HG03432 (cell line): Measurements from ENCODE around the gene ADSS1.

Experiments
- ATAC-seq: cut with Tn5 transposase; IDR thresholded peaks from one replicate; pipeline ENCODE4 v1.9.1; 2021; ENCODE audit warnings: mild to moderate bottlenecking, moderate library complexity; ENCODE audit not compliant: unreplicated experiment

ADSS1 gene

DNA sequence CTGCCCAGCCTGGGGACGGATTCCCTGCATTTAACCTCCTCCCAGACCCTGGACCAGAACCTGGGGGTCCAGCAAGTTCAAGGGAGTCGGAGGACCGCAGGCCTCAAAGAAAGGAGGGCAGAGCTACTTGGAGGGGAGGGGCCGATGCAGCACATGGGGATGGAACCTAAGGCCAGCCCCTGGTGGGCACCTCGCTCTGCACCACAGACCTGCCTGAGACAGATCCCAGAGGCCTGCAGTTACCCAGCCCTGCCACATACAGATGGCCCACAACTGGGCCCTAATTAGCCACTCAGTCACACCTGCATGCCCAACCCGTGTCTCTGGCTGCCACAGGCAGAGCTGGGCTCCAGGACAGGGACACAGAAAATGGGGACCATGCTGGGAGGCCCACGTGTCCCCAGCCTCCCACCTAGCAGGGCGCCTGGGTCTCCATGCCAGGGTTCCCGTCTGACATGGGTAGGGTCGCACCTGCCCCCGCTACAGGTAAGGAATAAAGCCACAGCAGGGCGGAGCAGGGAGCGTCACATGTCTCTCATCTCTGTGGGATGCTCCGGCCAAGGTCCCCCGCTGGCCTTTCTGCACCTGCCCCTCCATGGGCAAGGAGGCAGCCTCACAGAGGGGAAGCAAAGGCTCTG lies 54.8 kb downstream of the ADSS1 start:
- no peak for ATAC-seq

DNA sequence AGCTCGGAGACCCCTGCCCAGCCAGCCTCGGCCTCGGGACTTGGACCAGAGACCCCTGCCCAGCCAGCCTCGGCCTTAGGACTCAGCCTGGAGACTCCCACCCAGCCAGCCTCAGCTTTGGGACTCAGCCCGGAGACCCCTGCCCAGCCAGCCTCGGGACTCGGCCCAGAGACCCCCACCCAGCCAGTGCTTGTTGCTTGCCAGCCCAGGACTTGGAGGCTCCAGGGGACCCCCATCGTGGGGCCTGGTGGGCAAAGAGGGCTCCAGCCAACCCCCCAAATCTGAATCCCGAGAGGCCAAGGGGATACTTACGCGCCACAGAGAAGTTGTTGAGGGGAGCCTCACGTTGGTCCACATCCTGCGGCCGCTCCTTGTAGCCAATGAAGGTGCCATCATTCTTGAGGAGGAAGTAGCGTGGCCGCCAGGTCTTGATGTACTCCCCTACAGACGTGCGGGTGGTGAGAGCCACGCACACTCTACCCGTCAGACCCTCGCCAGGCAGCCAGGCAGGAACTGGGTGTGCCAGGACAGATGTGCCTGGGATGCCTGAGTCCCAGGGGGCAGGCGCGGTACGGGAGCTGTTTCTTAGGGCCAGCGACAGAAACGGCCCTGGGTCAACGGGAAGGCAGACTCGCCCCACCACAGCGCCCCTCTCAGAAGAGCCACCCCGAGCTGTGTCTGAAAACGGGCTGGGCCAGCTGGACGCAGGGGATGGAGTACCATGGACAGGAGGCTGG lies 55.9 kb downstream of the ADSS1 start:
- ATAC-seq, result no peak

DNA sequence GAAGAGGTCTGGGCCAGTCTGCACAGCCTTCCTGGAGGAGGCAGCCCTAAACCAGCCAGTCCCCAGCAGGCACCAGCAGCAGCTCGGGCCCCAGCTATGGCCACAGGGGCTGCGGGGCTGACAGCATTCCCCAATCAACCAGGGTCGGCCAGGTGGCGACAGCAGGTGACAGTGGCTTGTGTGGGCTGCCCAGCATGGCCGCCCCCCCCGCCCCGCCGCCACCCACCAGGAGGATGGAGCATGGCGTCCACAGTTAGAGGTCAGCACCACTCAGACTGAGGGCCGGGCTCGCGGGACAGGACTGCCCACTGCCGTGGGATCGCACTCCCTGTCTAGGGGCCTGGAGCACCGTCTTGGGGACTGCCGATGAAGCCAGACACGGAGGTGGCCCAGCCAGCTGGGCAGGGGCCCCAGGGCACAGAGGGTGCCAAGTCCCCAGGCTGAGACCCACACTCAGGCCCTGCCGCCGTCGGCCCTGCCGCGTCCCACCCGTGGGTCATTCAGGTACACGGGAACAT lies 56.5 kb downstream of the ADSS1 start:
- ATAC-seq, result no peak

DNA sequence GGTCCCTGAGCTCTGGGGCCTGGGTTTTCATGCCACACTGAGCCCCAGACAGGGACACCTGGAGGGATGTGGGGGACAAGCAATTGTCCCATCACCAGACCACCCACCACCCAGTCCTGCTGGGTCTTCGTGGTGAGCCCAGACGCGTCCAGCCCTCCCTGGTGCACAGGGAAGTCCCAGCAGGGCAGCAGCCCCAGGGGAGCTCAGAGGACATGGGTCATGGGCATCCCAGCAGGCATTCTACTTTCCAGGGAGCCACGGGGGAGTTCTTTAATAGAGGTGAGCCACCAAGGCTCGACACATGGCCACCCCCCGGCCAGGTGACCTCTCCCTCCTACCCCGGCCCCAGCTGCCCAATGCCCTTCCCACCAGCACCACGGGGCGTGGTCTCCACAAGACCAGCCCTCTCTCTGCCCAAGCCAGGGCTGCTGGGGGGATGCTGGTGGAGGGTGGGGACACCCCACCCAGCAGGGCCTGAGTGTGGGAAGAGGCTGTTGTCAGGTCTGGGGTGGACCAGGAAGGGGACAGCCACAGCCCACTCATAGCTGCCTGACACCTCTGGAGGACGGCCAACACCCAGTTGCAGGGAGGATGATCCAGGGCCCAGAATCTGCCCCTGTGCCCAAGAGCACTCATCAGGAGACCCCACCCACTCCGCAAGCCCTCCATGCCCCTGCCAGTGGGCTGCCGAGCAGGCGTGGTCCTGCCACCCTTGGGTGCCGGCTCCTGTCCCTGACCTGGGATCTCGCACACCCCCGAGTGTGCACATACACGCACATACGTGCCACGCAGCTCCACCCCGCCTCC lies 57.4 kb downstream of the ADSS1 start:
- no peak for ATAC-seq

DNA sequence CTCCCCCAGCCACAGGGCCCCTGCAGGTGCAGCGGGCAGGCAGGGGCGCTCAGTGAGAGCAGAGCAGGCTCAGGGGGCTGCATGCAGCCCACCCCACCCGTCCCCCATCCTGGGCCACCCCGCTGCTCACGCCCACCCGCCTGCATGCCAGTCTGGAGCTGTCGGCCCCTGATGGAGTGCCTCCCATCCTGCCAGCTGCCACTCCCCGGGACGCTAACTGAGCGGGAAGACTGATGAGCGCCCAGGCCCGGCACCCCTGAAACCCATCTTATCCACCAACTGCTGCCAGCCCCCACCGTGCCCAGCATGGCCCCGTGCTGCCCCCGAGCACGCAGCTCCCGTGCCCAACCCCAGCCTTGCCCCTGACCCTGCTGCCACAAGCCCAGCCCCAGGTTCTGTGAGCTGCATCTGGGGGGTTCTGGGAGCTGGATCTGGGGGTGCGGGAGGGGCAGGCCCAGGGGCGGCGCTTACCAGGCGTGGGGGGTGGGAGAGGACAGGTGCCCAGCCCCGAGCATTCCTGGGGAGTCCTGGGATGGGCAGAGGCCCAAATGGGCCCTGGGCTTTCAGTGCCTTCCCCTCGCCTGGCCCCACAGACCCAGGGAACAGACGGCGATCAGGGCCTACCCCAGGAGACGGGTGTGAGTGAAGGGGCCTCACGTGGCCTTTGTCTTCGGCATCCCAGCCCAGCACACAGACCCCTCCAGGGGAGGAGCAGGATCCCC lies 58.2 kb downstream of the ADSS1 start:
- no peak for ATAC-seq

DNA sequence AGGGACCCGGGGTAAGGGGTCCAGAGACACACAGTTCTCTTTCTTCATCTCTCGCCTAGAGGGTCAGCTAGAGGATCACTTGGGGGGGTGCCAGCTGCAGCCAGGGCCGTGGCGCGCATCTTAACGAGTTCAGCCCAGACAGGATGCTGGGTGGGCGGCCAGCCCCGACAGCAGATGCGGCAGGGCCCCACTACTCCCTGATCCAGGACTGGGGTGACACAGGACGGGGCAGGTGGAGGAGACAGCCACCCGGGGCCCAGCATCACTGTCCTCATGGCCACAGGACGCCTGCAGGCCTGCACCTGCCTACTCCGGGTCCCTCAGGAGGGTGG lies 58.7 kb downstream of the ADSS1 start:
- no peak for ATAC-seq

DNA sequence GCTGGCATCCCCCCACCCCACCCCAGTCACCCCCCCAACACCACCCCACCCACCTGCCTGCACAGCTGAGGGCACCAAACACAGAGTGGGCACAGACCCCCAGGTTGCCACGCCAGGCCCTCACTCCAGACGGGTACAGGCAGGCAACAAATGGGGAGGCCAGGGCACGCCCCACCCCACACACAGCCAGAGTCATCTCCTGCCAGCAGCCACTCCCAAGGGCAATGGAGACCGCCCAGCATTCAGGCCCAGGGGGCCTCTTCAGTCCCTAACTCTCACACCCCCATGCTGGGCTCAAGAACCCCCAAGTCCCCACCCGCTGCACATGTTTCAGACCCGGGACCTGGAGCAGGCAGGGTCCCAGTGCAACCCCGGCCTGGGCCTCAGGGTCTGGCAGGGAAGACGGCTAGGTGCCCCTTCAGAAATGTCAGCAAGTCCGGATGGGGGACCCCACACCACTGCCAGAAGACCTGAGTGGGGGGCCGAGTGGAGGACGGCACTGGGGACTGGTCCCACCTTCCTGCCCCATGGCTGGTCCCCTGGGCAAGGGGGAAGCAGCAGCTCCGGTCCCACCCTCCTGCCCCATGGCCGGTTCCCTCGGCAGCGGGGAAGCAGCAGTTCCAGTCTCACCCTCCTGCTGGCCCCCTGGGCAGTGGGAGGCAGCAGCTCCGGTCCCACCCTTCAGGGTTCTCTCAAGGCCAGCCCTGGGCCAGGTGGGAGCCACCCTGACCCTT lies 59.6 kb downstream of the ADSS1 start:
- ATAC-seq, result no peak

DNA sequence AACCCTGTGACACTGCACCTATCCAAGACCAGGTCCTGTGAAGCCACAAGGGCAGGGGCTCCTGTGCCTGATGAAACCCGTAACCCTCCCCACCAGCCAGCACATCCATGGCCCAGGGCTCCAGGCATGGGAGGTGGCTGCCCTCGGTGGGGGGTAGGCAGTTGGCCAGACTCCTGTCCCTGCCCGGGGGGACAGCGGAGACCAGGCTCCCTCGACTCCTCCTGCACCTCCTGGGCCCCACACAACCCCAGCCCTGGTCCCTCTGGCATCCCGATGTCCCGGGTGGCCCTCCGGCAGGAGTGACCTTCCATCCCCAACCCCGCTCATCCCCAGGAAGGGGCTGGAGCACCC lies 60.2 kb downstream of the ADSS1 start:
- no peak for ATAC-seq

DNA sequence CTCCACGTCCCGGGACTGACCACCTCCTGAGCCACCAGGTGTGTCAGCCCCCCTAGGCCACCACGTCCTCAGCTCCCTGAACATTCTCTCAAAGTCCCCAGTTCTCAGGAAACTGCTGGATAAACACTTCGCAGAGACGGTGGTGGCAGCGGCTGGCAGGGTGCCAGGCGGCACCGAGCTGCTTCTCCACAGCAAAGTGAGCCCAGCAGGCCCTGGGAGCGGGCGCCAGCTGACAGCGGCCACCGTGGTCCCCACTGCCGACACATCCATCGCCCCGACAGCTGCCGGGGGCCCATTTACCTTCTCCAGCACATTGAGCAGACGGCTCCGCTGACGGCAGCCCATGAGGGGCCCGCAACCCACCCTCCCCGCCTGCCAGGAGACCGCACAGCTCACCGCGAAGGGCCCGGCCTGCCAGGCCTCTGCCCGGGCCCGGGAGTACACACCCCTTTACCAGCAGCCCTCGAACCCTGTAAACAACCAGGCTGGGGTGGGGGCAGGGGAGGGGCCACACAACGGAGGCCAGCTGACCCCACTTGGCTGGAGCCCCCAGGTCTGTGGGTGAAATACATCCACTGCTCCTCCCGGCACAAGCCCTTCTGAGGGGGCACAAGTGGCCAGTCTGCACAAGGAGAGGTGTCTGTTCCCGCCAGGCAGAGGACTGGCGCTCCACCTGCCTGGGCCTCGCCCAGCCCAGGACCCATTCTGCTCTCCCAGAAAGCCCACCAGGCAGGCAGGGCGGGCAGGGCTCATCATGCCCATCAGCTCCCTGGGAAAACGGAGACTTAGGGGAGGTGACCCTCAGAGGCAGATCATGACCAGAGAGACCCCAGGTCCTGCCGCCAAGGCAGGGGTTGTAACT lies 61.0 kb downstream of the ADSS1 start:
- no peak for ATAC-seq

DNA sequence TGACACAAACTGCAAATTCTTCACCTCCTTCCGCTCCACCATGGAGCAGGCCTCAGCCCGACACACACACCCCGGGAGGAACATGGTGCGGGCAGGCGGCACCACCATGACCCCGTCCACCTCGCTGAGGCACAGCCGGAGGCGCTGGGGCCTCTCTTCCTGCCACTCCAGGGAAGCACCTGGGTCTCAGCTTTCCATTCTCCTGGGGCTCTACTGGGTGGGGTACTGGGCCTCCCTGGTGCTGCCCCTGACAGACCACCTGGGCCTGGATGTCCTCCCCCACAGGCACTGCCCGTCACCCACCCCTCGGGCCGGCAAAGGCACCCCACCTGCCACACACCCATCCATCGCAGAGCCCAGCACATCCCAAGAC lies 61.7 kb downstream of the ADSS1 start:
- ATAC-seq, result no peak

DNA sequence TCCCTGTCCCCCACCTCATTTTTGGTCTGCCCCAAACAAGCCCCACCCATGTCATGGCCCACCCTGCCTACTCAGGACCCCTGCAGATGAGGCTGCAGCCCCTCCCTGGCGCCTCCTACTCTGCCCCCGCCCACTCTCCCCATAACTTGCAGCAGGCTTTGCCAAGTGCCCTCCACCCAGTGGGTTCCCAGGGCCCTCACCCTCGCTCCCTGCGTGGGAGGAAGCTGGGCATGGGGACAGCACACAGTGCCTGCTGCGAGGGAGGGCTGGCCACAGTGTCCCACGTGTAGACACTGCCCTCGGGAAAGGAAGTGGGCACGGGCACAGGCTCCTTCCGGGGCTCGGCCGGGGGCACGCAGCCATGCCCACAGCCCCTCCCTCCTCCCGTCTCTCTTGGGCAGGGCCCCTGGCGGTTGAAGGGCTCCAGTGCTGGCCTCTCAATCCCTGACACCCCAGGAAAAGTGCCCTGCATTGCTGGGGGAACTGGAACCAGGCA lies 62.1 kb downstream of the ADSS1 start:
- ATAC-seq, result no peak

DNA sequence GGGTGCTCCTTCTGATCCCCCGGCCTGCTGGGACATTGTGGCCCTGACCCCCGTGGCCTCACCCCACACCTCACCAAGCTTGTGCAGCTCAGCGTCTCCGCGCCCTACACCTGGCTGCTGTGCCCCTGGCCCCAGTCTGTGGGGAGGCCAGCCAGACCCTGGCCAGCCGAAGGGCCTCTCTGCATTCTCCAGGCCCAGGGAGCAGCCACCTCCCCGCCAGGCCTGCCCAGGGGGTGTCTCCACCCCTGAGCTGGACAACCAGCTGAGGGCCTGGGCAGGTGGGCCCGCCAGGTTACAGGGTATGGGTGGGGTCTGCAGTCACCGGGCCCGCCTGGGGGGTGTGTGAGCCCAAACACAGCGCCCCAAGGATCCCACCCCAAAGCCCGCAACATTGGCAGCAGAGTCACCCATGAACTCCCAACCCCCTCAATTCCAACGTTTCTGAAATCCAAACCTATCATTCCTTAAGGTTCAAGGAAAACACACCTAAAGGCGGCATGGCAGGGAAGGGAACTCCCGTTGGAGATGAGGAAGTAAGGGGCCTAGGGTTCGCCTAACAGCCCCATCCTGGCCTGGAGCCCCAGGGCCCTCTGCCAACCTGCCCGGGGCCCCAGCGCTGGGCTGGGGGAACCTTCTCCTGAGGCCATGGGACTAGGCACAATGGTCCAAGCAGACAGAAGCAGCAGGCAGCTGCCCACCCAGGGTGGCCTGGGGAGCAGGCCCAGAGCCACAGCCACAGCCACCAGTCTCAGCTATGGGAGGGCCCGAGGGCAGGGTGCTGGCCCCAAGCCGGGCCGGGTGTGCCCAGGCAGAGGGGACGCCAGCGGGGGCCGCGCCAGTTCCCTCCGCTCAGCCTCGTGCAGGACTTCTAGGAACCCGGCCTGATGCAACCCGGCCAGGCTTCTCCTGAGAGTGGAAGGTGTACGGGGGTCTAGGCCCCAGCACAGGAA lies 63.0 kb downstream of the ADSS1 start:
- no peak for ATAC-seq

DNA sequence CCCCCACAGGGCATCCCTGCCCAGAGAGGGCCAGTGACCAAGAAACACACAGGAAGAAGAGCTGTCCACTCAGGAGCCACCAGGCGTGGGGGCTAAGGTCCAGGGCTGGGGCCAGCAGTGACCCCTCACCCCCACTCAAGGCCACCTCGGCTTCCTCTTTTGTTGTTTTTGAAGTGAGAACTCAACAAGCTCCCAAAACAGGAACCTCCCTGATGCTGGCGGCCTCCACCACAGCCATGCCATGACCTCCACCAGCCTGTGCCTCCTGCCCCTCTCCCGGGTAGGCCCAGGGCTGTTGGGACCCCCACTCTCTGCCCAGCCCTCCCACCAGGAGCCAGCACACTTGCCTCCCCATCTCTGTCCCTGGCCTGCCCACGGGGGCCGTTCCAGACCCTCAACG lies 63.7 kb downstream of the ADSS1 start:
- no peak for ATAC-seq

DNA sequence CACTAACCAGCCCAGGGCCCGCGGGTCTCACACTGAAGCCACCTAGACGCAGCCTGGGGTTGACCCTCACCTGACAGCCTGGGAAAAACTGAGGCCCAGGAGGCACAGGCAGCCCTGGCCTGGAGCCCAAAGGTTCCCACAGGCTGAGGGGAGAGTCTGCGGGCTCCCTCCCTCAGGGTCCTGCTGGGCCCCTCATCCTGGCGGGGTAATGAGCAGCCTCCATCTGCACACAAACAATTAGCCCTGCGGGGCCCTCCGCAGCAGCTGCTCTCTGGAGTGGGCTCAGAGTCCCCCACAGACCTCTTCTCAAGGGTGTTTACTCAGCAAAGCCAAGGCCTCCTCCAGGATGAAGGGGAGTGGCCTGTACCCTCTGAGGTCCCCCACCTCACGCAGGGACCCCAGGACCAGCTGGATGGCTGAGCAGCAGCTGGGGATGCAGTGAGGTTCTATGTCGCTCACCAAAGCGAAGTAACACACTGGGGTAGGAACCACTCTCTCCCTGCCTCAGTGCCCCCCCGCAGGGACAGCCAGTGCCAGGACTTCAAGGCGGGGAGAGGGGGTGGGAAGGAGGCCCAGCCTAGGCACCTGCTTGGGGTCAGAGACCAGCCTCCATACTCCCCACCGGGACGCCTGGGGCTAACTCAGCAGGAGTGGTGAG lies 64.3 kb downstream of the ADSS1 start:
- no peak for ATAC-seq

DNA sequence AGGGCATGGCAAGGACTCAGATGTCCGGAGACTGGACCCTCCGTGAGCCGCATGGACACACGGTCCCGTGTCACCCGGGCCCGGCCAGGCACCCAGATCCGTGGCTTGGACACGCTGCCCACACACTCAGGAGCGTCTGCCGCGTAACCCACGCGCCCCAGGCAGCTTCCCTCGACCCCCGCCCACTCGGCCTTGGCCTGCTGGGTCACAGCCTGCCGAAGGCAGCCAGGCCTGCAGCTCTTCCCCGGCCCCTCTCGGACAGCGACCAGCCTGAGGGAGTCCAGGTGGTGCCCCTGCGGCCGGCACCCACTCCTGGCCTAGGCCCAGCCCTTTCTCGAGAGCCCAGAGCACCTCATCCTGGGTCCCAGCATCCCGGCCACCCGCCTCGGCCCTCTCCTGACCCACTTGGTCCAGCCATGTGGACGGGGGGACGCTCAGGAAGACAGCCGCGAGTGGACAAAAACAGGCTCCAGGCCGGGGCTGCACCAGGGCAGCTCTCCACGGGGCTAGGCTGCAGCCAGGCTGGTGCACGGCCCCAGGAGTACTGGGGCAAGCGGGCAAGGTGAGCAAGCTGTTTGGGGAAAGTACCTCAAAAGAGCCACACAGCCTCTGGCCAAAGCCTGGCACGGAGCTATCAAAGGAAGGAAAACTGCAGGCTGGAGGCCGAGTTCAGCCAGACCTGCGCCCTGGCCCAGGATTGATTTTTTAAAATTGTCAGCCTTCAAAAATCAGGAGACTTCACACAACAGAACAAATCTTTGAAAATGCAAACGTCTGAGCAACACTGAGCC lies 65.0 kb downstream of the ADSS1 start:
- no peak for ATAC-seq

DNA sequence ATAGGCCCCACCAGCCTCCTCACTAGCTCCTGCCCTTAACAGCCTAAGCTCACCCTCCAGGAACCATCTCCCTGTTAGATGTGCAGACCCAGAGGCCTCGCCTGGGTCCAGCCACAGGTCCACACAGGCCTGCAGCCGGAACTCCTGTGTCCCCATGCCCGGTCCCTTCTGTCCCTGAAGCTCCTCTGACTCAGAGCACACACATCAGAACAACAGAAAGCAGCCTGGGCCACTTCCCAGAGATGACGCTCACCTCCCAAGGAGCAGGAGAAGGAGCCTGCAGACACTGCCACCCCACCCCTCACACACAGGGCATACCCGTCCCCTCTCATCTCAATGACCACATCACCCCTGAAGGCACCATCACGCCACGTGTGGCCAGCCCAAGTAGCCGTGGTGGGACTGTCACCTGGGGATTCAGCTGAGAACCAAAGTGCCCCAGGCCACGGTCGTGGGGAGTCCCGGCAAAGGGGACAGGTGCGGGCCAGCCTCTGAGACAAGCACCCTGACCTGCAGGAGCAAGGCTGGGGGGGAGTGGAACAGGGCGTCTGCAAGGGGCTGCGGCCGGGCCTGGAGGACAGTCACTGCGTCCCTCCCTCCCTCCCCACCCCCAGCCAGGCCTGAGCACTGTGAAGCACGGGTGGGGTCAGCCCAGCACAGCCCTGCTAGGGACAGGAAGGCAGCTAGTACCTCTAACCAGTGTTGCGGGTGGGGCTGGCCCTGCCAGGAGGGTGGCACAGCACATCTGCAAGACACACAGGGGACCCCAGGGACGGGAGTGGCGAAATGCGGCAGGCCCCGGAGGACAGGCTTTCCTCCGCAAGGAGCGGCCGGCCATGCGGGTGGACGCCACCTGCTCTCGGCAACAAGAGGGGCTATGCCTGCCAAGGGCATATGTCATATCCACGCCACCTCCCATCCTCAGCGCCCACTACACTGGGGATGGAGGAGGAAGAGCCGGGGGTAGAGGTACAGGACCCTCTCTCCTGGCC lies 66.0 kb downstream of the ADSS1 start:
- ATAC-seq, result no peak
